Kidney (tissue), 14 donors: ENCODE measurements around the gene GJA3. TPM values are rescaled to one million over a fixed set of nuclear protein-coding genes. Genes with fewer than 3 reads are reported as not detected.
A peak's percentile ranks its signal among the peaks of the same experiment; 100 is the strongest.

Source experiments
- DNase-seq, 5 donors: peaks; one replicate each; pipeline ENCODE4 v3.0.0-alpha.2; 2013 to 2020
- FAIRE-seq: peaks from 2 replicates; lab custom pipeline; 2012; peaks lifted over from hg19 to GRCh38; lab: Jason Lieb, UNC
- H3K27ac ChIP-seq, 2 donors: one replicate each; pipeline ENCODE4 v1.7.0; 2013; ENCODE audit warnings: low read depth in 2 of 2, low read length in 2 of 2, inconsistent platforms in 1 of 2
- H3K27me3 ChIP-seq: one replicate; pipeline ENCODE4 v1.7.1; 2013; ENCODE audit warnings: low read length, inconsistent platforms; ENCODE audit not compliant: control insufficient read depth, insufficient read depth
- H3K36me3 ChIP-seq, 3 donors: one replicate each; pipeline versions ENCODE4 v1.7.0 to v1.7.1; 2013; ENCODE audit warnings: low read length in 3 of 3, control low read depth in 1 of 3, inconsistent platforms in 1 of 3; ENCODE audit not compliant: insufficient read depth in 3 of 3, control insufficient read depth in 2 of 3
- H3K4me1 ChIP-seq, 3 donors: one replicate each; pipeline versions ENCODE4 v1.7.0 to v1.7.1; 2013; ENCODE audit warnings: low read length in 3 of 3, inconsistent platforms in 1 of 3, low read depth in 1 of 3; ENCODE audit not compliant: control insufficient read depth in 2 of 3, insufficient read depth in 2 of 3
- H3K4me3 ChIP-seq, 3 donors: one replicate each; pipeline versions ENCODE4 v1.7.0 to v1.8.1; 2013; ENCODE audit warnings: low read length in 3 of 3, control low read depth in 1 of 3, inconsistent platforms in 1 of 3
- H3K9ac ChIP-seq, 3 donors: one replicate each; pipeline versions ENCODE4 v1.7.0 to v1.7.1; 2013; ENCODE audit warnings: low read length in 3 of 3, control low read depth in 1 of 3, inconsistent platforms in 1 of 3
- H3K9me3 ChIP-seq, 3 donors: one replicate each; pipeline versions ENCODE4 v1.7.0 to v1.7.1; 2013; ENCODE audit warnings: low read length in 3 of 3, control low read depth in 1 of 3, inconsistent platforms in 1 of 3; ENCODE audit not compliant: control insufficient read depth in 2 of 3, insufficient read depth in 1 of 3
- intact Hi-C: fragments of 100-400 bp; cut with DNase I; formaldehyde crosslinking; loops from one replicate; pipeline ENCODE4 v1.11.1; 2022
- polyA plus RNA-seq: library from polyadenylated mRNA; stranded (reverse); fragments of 350-450 nt; fragmentation: Illumina TruSeq; extraction: RNeasy Lipid Tissue Mini Kit (QIAGEN cat#74804); gene quantifications from one replicate; pipeline ENCODE4 v1.2.3, GENCODE V29; 2014; ENCODE audit warnings: low read depth, low replicate concordance; ENCODE audit not compliant: insufficient read depth
- total RNA-seq: library from RNA; stranded (reverse); fragmentation: NEBNext Ultra II Directional; extraction: Animal tissue kit (Norgen Biotek cat#: 25700); gene quantifications from one replicate; pipeline ENCODE4 v1.2.1, GENCODE V29; 2021
- TF ChIP-seq, protein P1 (sequence below): IDR thresholded peaks from 3 replicates; pipeline ENCODE4 v1.5.1; 2012; ENCODE audit warnings: mild to moderate bottlenecking, moderate library complexity, borderline replicate concordance; ENCODE audit not compliant: insufficient read depth; ENCODE audit errors: extremely low read depth
- donor health status: control.
- donor health status: control.
- donor health status: control.
- donor health status: control.
- donor health status: control.
- donor health status: DM: yes; HTN: yes; CAD: no.
- donor health status: Normal renal cell carcinoma (clear cell type).

GJA3 gene
- total and polyA plus RNA-seq, 2 donors from 2014 or later, result 0.16 to 1.1 TPM

DNA sequence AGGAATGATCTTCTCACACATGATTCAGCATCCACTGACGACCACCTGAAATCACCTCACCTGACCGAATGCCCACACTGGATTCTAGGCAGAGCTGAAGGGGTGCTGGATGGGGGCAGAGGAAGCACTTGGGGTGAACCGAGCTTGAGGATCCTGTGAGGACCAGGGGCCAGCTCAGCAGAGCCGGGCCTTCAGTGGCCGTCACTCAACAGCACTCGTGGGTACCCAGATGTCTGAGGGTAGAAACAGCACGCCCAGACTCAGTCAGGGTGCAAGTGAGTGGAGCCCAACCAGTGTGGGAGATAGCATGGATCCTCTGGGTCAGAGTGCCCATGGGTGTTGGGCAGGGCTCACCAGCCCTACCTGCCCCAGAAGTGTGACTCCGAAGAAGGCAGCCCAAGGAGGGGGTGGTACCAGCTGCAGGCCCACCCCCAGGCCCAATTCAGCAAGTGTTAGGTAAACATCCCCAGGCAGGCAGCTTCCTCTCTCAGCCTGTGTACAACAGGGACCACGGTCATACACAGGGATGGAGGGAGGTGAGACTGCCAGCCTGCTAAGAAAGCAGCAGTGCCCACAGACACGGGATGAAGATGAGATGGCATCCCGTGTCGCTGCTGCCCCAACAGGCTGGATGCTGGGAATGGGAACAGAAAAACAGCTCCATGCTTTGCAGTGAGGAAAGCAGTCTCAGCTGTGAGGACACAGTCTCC, 16.6 kb downstream of the GJA3 start:
- Histone ChIP-seq H3K4me3 (no peak overlapping the region), H3K36me3 (no peaks in the 10 kb centered on the region), H3K27me3 (peaks cover 8% of the 10 kb centered on the region), H3K27ac (no peak overlapping the region), H3K9me3 (no peaks in the 10 kb centered on the region), H3K4me1 (no peaks in the 10 kb centered on the region), H3K9ac (no peak overlapping the region)
- no peak for DNase-seq
- FAIRE-seq, result no peak
- intact Hi-C loops, result no loop called here
- TF ChIP-seq, protein P1, sequence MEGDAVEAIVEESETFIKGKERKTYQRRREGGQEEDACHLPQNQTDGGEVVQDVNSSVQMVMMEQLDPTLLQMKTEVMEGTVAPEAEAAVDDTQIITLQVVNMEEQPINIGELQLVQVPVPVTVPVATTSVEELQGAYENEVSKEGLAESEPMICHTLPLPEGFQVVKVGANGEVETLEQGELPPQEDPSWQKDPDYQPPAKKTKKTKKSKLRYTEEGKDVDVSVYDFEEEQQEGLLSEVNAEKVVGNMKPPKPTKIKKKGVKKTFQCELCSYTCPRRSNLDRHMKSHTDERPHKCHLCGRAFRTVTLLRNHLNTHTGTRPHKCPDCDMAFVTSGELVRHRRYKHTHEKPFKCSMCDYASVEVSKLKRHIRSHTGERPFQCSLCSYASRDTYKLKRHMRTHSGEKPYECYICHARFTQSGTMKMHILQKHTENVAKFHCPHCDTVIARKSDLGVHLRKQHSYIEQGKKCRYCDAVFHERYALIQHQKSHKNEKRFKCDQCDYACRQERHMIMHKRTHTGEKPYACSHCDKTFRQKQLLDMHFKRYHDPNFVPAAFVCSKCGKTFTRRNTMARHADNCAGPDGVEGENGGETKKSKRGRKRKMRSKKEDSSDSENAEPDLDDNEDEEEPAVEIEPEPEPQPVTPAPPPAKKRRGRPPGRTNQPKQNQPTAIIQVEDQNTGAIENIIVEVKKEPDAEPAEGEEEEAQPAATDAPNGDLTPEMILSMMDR, result no peak

DNA sequence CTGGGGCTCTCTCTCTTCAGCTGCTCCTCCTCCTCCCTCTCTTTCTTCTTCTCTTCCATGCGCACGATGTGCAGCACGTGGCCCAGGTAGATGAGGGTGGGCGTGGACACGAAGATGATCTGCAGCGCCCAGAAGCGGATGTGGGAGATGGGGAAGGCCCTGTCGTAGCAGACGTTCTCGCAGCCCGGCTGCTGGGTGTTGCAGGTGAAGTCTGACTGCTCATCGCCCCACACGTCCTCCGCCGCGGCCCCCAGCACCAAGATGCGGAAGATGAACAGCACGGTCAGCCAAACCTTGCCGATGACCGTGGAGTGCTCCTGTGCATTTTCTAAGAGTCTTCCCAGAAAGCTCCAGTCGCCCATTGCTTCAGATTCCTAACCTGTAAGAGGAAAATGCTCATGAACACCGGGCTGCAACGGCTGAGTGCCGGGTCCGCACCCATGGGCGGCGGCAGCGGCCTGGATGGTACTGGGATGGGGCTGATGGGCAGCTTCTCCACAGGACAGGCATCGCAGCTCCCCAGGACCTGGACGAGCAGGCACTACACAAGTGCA, 17.8 kb downstream of the GJA3 start:
- Histone ChIP-seq H3K4me3 (no peak overlapping the region), H3K27ac (no peak overlapping the region), H3K4me1 (no peaks in the 10 kb centered on the region), H3K27me3 (peaks cover 9% of the 10 kb centered on the region), H3K36me3 (no peaks in the 10 kb centered on the region), H3K9me3 (no peaks in the 10 kb centered on the region), H3K9ac (no peak overlapping the region)
- intact Hi-C loops, result no loop called here
- no peak for FAIRE-seq
- TF ChIP-seq, protein P1, result no peak
- no peak for DNase-seq

DNA sequence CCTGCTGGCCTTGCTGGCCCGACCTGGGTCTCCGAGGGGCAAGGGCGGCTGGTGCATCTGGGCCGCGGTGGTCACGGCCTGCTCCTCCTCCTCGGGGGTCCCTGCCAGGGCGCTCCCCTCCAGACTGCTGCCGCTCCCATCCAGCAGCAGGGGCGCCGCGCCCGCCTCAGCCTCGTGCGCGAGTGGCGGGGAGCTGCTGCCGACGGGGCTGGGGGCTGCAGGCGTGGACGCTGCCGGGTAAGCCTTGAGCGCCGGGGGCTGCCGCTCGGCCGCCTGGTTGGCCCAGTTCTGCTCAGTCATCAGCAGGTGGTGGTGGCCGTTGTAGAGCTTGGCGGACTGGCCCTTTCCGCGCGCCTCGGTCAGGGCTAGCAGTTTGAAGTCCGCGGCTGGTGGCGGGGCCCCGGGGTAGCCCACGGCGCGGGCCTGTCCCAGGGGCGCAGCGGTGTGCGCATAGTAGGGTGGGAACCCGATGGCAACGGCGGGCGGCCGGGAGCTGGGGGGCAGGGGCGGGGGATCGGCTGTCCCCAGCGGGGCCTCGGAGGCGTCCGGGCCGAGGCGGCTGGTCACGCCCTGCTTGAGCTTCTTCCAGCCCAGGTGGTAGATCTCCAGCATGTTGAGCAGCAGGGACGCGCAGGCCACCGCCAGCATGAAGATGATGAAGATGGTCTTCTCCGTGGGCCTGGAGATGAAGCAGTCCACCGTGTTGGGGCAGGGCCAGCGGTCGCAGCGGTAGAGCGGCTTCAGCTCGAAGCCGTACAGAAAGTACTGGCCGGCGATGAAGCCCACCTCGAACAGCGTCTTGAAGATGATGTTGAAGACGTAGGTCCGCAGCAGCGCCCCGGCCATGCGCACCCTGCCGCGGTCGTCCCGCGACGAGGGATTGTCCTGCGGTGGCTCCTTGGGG, 18.6 kb downstream of the GJA3 start:
- no peaks in the 10 kb centered on the region for H3K4me1 ChIP-seq
- H3K9ac ChIP-seq, result no peak overlapping the region
- DNase-seq (peak in 2 of 5 donors; percentile 17 to 22), FAIRE-seq (no peak)
- H3K27me3 ChIP-seq, result peaks cover 9% of the 10 kb centered on the region
- no peaks in the 10 kb centered on the region for H3K36me3 ChIP-seq
- intact Hi-C loops, result no loop called here
- TF ChIP-seq, protein P1, result no peak
- H3K27ac ChIP-seq, result no peak overlapping the region
- no peak overlapping the region for H3K4me3 ChIP-seq
- no peaks in the 10 kb centered on the region for H3K9me3 ChIP-seq
